Nephron progenitor cell (in vitro differentiated cells): ENCODE measurements around the gene ACTL10.

Experiments
- DNase-seq: peaks from one replicate; pipeline ENCODE4 v3.0.0; 2021
- H3K27ac Mint-ChIP-seq: 2 replicates; pipeline ENCODE4 v1.8.0; 2021; ENCODE audit warnings: mild to moderate bottlenecking, moderate library complexity, mixed read lengths
- H3K27me3 Mint-ChIP-seq: 2 replicates; pipeline ENCODE4 v1.8.0; 2021; ENCODE audit warnings: mild to moderate bottlenecking, low read depth, mixed read lengths; ENCODE audit not compliant: poor library complexity
- H3K36me3 Mint-ChIP-seq: 2 replicates; pipeline ENCODE4 v1.8.0; 2021; ENCODE audit warnings: low read depth, mixed read lengths
- H3K4me1 Mint-ChIP-seq: 2 replicates; pipeline ENCODE4 v1.8.0; 2021; ENCODE audit warnings: mixed read lengths
- H3K4me3 Mint-ChIP-seq: 2 replicates; pipeline ENCODE4 v1.8.0; 2021; ENCODE audit warnings: mild to moderate bottlenecking, moderate library complexity, mixed read lengths
- H3K9me3 Mint-ChIP-seq: 2 replicates; pipeline ENCODE4 v1.8.0; 2021; ENCODE audit warnings: mild to moderate bottlenecking, moderate library complexity, mixed read lengths
- CTCF ChIP-seq: fragments of 200-600 bp; sonication (generic); IDR thresholded peaks from 2 replicates; pipeline ENCODE4 v1.5.0; 2021; ENCODE audit warnings: antibody characterized with exemption

The ACTL10 gene

GRCh38 chr20:33676652-33677645 is 10.2 kb downstream of the ACTL10 start:
- DNase-seq: no peak
- H3K27ac Mint-ChIP-seq: no peak overlapping the region
- peaks cover 46% of the 10 kb centered on the region for H3K4me1 Mint-ChIP-seq
- H3K36me3 Mint-ChIP-seq: peaks cover 29% of the 10 kb centered on the region
- TF ChIP-seq CTCF: no peak
- peaks cover 2% of the 10 kb centered on the region for H3K27me3 Mint-ChIP-seq
- H3K4me3 Mint-ChIP-seq: no peak overlapping the region
- no peaks in the 10 kb centered on the region for H3K9me3 Mint-ChIP-seq

GRCh38 chr20:33677991-33678702 is 11.4 kb downstream of the ACTL10 start:
- H3K27ac Mint-ChIP-seq: no peak overlapping the region
- peaks cover 2% of the 10 kb centered on the region for H3K27me3 Mint-ChIP-seq
- no peak for TF ChIP-seq CTCF
- H3K36me3 Mint-ChIP-seq: peaks cover 27% of the 10 kb centered on the region
- H3K9me3 Mint-ChIP-seq: no peaks in the 10 kb centered on the region
- no peak for DNase-seq
- H3K4me1 Mint-ChIP-seq: peaks cover 46% of the 10 kb centered on the region
- H3K4me3 Mint-ChIP-seq: no peak overlapping the region

- H3K36me3 Mint-ChIP-seq: peaks cover 27% of the 10 kb centered on the region
- no peak for DNase-seq
- H3K4me3 Mint-ChIP-seq: no peak overlapping the region
- TF ChIP-seq CTCF: no peak
- H3K27me3 Mint-ChIP-seq: peaks cover 2% of the 10 kb centered on the region
- H3K9me3 Mint-ChIP-seq: no peaks in the 10 kb centered on the region
- H3K4me1 Mint-ChIP-seq: peaks cover 44% of the 10 kb centered on the region
- no peak overlapping the region for H3K27ac Mint-ChIP-seq
These were observed 13.2 kb downstream of the ACTL10 start for GRCh38 chr20:33679758-33680485.

- H3K27me3 Mint-ChIP-seq: peaks cover 2% of the 10 kb centered on the region
- peaks cover 27% of the 10 kb centered on the region for H3K36me3 Mint-ChIP-seq
- H3K4me1 Mint-ChIP-seq: peaks cover 43% of the 10 kb centered on the region
- no peak for TF ChIP-seq CTCF
- H3K27ac Mint-ChIP-seq: no peak overlapping the region
- H3K4me3 Mint-ChIP-seq: no peak overlapping the region
- no peaks in the 10 kb centered on the region for H3K9me3 Mint-ChIP-seq
- no peak for DNase-seq
These were observed 13.9 kb downstream of the ACTL10 start for GRCh38 chr20:33680686-33681085.

- TF ChIP-seq CTCF: no peak
- H3K27ac Mint-ChIP-seq: no peak overlapping the region
These were observed 14.5 kb downstream of the ACTL10 start for GRCh38 chr20:33681288-33681687.

More at GRCh38 chr20:33681288-33681687, 14.5 kb downstream of the ACTL10 start:
- H3K36me3 Mint-ChIP-seq: peaks cover 26% of the 10 kb centered on the region
- peaks cover 37% of the 10 kb centered on the region for H3K4me1 Mint-ChIP-seq
- H3K9me3 Mint-ChIP-seq: no peaks in the 10 kb centered on the region
- no peak for DNase-seq
- peaks cover 2% of the 10 kb centered on the region for H3K27me3 Mint-ChIP-seq
- H3K4me3 Mint-ChIP-seq: no peak overlapping the region
